Measurements from ENCODE around the gene SHC4. TPM values are rescaled to one million over a fixed set of nuclear protein-coding genes. Genes with fewer than 3 reads are reported as not detected.

Gene SHC4
- total RNA-seq, 1 donor from 2014 or later = 0.58 TPM

DNA sequence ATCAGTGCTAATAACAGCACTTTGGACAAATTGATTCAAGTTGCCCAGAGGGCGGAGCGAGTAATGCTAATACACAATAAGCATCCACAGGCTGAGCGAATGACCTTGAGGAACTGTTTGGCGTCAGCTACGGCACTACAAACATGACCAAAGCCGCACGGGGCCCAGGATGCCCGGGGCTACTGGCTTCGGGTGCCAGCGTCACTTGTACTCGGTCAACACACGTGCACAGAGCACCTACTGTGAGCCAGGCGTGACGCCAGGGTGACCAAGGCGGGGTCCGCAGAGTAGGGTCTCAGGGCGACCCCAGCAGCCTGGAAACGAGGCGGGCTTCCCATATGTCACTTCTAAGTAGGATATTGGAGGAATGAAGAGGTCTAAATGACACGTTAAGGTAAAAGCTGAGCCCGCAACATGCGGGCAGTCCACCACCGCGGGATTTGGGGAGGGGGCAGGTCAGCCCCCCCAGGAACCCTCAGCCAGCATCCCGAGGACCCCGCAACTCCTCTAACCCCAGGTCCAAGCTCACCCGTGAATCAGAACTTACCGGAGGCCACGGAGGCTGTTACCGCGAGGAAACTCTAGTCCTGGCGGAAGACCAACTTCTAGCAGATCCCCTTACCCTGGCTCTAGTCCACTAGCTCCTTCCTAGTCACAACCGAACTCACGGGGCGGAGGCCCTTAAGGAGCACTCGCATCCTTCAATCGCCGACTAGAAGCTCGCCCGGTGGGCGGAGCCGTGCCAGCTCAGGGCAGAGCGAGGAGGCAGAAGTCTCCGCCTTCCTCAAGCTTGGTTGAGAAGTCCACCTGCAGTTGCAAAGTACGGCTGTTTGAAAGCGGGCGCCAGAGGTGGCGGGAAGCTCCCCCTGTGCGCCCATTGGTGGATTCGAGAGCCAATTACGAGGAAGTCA lies 153.1 kb downstream of the SHC4 start, which contains the start of gene CEP152:
TSS of gene CEP152 (minus strand) at position 656 of the 911 bp plus-strand sequence. CDS start 5,420 bp downstream, outside the sequence.
- TF ChIP-seq, protein P1, sequence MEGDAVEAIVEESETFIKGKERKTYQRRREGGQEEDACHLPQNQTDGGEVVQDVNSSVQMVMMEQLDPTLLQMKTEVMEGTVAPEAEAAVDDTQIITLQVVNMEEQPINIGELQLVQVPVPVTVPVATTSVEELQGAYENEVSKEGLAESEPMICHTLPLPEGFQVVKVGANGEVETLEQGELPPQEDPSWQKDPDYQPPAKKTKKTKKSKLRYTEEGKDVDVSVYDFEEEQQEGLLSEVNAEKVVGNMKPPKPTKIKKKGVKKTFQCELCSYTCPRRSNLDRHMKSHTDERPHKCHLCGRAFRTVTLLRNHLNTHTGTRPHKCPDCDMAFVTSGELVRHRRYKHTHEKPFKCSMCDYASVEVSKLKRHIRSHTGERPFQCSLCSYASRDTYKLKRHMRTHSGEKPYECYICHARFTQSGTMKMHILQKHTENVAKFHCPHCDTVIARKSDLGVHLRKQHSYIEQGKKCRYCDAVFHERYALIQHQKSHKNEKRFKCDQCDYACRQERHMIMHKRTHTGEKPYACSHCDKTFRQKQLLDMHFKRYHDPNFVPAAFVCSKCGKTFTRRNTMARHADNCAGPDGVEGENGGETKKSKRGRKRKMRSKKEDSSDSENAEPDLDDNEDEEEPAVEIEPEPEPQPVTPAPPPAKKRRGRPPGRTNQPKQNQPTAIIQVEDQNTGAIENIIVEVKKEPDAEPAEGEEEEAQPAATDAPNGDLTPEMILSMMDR (IDR thresholded peaks at IDR 0.05; ENCODE audit: unreplicated experiment) = no peak
- Mint-ChIP-seq H3K9me3 (no peaks in the 10 kb centered on the region), H3K36me3 (no peaks in the 10 kb centered on the region), H3K27ac (peak within 1 kb of the TSS; percentile 95), H3K27me3 (ENCODE audit: low read depth) (no peaks in the 10 kb centered on the region), H3K4me1 (peaks cover 14% of the 10 kb centered on the region), H3K4me3 (peak within 1 kb of the TSS; percentile 94)
- peak; percentile 96 to 97 for DNase-seq (ENCODE audit: low spot score in 2 of 2, unreplicated experiment in 2 of 2)

GRCh38 chr15:48806151-48806550 lies 157.6 kb downstream of the SHC4 start:
- H3K36me3 Mint-ChIP-seq = no peaks in the 10 kb centered on the region
- no peak for DNase-seq (ENCODE audit: low spot score in 2 of 2, unreplicated experiment in 2 of 2)
- no peaks in the 10 kb centered on the region for H3K9me3 Mint-ChIP-seq
- no peak overlapping the region for H3K27ac Mint-ChIP-seq
- H3K4me1 Mint-ChIP-seq = peaks cover 10% of the 10 kb centered on the region
- no peaks in the 10 kb centered on the region for H3K27me3 Mint-ChIP-seq (ENCODE audit: low read depth)
- TF ChIP-seq, protein P1 (IDR thresholded peaks at IDR 0.05; ENCODE audit: unreplicated experiment) = no peak
- no peak overlapping the region for H3K4me3 Mint-ChIP-seq

DNA sequence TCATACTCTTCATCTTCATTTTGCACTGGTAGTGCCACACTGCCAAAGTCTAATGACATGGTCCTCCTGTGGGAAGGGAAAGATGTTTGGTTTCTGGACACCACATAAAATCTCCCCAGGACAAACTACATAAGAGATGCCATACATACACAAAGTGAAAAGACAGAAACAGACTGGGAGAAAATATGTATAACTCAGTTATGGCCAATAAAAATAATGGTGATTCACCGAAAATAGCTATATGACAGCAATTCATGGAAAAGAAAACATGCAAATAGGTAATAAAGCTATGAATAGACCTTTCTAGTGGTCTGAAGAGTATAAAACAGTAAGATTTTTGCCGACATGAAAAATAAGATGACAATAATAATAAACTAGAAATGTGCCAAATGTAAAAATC lies 158.1 kb downstream of the SHC4 start:
- TF ChIP-seq, protein P1 (IDR thresholded peaks at IDR 0.05; ENCODE audit: unreplicated experiment) = no peak
- H3K36me3 Mint-ChIP-seq = no peaks in the 10 kb centered on the region
- peaks cover 12% of the 10 kb centered on the region for H3K4me1 Mint-ChIP-seq
- no peak for DNase-seq (ENCODE audit: low spot score in 2 of 2, unreplicated experiment in 2 of 2)
- H3K4me3 Mint-ChIP-seq = no peak overlapping the region
- H3K9me3 Mint-ChIP-seq = no peaks in the 10 kb centered on the region
- H3K27me3 Mint-ChIP-seq (ENCODE audit: low read depth) = no peaks in the 10 kb centered on the region
- H3K27ac Mint-ChIP-seq = no peak overlapping the region

GRCh38 chr15:48803877-48804276 lies 159.8 kb downstream of the SHC4 start:
- peaks cover 12% of the 10 kb centered on the region for H3K4me1 Mint-ChIP-seq
- no peak overlapping the region for H3K27ac Mint-ChIP-seq

GRCh38 chr15:48802867-48803266 lies 160.9 kb downstream of the SHC4 start:
- Mint-ChIP-seq H3K4me1 (peaks cover 12% of the 10 kb centered on the region), H3K27me3 (ENCODE audit: low read depth) (no peaks in the 10 kb centered on the region), H3K9me3 (no peaks in the 10 kb centered on the region), H3K36me3 (no peaks in the 10 kb centered on the region), H3K4me3 (no peak overlapping the region), H3K27ac (no peak overlapping the region)
- no peak for DNase-seq (ENCODE audit: low spot score in 2 of 2, unreplicated experiment in 2 of 2)
- TF ChIP-seq, protein P1 (IDR thresholded peaks at IDR 0.05; ENCODE audit: unreplicated experiment) = no peak

More at GRCh38 chr15:48803877-48804276, 159.8 kb downstream of the SHC4 start:
- DNase-seq (ENCODE audit: low spot score in 2 of 2, unreplicated experiment in 2 of 2) = no peak
- Mint-ChIP-seq H3K4me3 (no peak overlapping the region), H3K9me3 (no peaks in the 10 kb centered on the region), H3K36me3 (no peaks in the 10 kb centered on the region), H3K27me3 (ENCODE audit: low read depth) (no peaks in the 10 kb centered on the region)
- TF ChIP-seq, protein P1 (IDR thresholded peaks at IDR 0.05; ENCODE audit: unreplicated experiment) = no peak

All from mesothelial cell of epicardium (in vitro differentiated cells).